MCF 10A (cell line): ENCODE results near the gene AQP5. TPM values are rescaled to one million over a fixed set of nuclear protein-coding genes. Genes with fewer than 3 reads are reported as not detected.

Source experiments
- BruUV-seq: library from RNA; stranded (reverse); fragments of 400-500 nt; replicated peaks from 2 replicates; lab custom pipeline; 2021; lab: Mats Ljungman, UMichigan
- CTCF ChIA-PET: fragments of 300-600 bp; sonication (Branson Sonifier 250); formaldehyde crosslinking; extraction: SDS; loops from one replicate; lab custom pipeline; 2021; ENCODE audit warnings: antibody characterized with exemption, inconsistent platforms; lab: Yijun Ruan, JAX
- POLR2A ChIA-PET: fragments of 300-600, 350-650 bp; sonication (Branson Sonifier 250); formaldehyde crosslinking; extraction: SDS; loops from one replicate; lab custom pipeline; 2020; ENCODE audit warnings: antibody characterized with exemption, inconsistent platforms; lab: Yijun Ruan, JAX
- DNase-seq: peaks from one replicate; pipeline ENCODE4 v3.0.0-alpha.2; 2018; ENCODE audit not compliant: unreplicated experiment
- H3K27ac Mint-ChIP-seq: one replicate; pipeline ENCODE4 v1.8.0; 2022; ENCODE audit warnings: mild to moderate bottlenecking, low read depth, mixed read lengths; ENCODE audit not compliant: unreplicated experiment
- H3K27me3 Mint-ChIP-seq: one replicate; pipeline ENCODE4 v1.8.0; 2022; ENCODE audit warnings: mixed read lengths; ENCODE audit not compliant: insufficient read depth, unreplicated experiment
- H3K36me3 Mint-ChIP-seq: one replicate; pipeline ENCODE4 v1.8.0; 2022; ENCODE audit warnings: mild to moderate bottlenecking, moderate library complexity, mixed read lengths; ENCODE audit not compliant: insufficient read depth, unreplicated experiment
- H3K4me1 Mint-ChIP-seq: one replicate; pipeline ENCODE4 v1.8.0; 2022; ENCODE audit warnings: mixed read lengths; ENCODE audit not compliant: insufficient read depth, unreplicated experiment
- H3K4me3 Mint-ChIP-seq: one replicate; pipeline ENCODE4 v1.8.0; 2022; ENCODE audit warnings: mild to moderate bottlenecking, moderate library complexity, mixed read lengths; ENCODE audit not compliant: unreplicated experiment
- H3K9me3 Mint-ChIP-seq: one replicate; pipeline ENCODE4 v1.8.0; 2022; ENCODE audit warnings: mixed read lengths; ENCODE audit not compliant: unreplicated experiment
- intact Hi-C: fragments of 100-400 bp; cut with micrococcal nuclease; formaldehyde crosslinking; loops from 2 replicates; pipeline ENCODE4 v1.14.1; 2022
- total RNA-seq: library from RNA; stranded (reverse); gene quantifications from 2 replicates; pipeline ENCODE4 v1.2.3, GENCODE V29; 2022
- TF ChIP-seq, protein P1 (sequence below): fragments of 200-600 bp; IDR thresholded peaks from one replicate; pipeline ENCODE4 v1.8.0; 2022; ENCODE audit warnings: antibody characterized with exemption, mild to moderate bottlenecking; ENCODE audit not compliant: unreplicated experiment

The AQP5 gene
- total RNA-seq, 1 experiment from 2014 or later: not detected

DNA sequence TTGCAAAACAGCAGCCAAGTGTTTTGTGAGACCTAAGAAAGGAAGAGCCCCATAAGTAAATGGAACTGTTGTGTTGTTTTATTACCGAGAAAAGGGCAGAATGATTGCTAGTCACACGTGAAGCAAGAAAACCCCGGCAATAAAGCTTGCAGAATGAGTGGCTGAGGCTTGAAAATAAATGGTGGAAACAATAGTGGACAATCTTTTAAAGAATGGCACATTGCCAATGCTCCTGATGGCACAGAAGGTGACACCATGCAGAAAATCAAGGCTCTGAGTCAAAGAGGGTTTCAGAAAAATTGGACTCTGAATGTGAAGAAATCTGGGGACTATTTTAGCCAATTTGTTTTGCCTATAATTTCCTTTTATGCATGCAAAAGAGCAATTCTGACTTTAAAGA lies 15.2 kb upstream of the AQP5 start:
- no peak overlapping the region for H3K4me3 Mint-ChIP-seq
- H3K36me3 Mint-ChIP-seq: peaks cover 6% of the 10 kb centered on the region
- H3K27ac Mint-ChIP-seq: no peak overlapping the region
- BruUV-seq: no TSS peak
- H3K27me3 Mint-ChIP-seq: no peaks in the 10 kb centered on the region
- TF ChIP-seq, protein P1, sequence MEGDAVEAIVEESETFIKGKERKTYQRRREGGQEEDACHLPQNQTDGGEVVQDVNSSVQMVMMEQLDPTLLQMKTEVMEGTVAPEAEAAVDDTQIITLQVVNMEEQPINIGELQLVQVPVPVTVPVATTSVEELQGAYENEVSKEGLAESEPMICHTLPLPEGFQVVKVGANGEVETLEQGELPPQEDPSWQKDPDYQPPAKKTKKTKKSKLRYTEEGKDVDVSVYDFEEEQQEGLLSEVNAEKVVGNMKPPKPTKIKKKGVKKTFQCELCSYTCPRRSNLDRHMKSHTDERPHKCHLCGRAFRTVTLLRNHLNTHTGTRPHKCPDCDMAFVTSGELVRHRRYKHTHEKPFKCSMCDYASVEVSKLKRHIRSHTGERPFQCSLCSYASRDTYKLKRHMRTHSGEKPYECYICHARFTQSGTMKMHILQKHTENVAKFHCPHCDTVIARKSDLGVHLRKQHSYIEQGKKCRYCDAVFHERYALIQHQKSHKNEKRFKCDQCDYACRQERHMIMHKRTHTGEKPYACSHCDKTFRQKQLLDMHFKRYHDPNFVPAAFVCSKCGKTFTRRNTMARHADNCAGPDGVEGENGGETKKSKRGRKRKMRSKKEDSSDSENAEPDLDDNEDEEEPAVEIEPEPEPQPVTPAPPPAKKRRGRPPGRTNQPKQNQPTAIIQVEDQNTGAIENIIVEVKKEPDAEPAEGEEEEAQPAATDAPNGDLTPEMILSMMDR: no peak
- DNase-seq: no peak
- intact Hi-C loops: no loop called here
- H3K4me1 Mint-ChIP-seq: peaks cover 19% of the 10 kb centered on the region
- CTCF ChIA-PET: interaction anchor here (0.6 to 4.2 kb wide), 23 partner anchors 8 to 1302 kb away, joined by 3 to 26 read pairs (median 3); no protein-coding TSS in a partner anchor
- POLR2A ChIA-PET: interaction anchor here (0.7 to 1.1 kb wide), 2 partner anchors 66 to 79 kb away, joined by 3 to 4 read pairs; no protein-coding TSS in a partner anchor
- no peaks in the 10 kb centered on the region for H3K9me3 Mint-ChIP-seq

DNA sequence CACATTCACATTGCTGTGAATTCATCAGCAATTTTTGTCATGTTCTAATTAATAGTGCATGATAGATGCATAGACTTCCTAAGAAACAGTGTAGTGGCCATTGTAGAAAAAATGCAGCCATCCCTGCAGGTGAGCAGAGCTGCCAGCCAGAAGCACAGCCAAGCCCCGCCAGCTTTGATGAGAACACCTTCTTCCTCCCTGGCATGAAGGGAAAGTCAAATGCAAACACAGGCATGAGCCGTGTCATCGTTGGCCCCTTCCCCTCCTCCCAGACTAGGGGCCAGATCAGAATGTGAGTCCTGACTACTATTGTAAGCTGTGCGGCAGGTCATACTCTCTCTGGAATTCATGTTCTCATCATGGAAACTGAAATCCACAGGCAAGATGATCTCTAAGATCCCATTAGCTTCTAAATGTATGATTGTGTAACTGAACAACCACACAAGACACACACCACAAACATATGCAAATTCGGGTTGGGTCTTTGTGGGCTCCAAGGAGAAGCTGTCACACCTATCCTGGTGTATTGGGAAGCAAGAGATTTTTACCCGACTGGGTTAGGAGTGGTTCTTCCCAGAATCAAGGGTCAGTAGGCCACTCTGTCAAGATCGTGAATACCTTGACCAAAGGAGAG lies 14.0 kb upstream of the AQP5 start:
- Mint-ChIP-seq H3K27ac (no peak overlapping the region), H3K4me3 (no peak overlapping the region), H3K27me3 (no peaks in the 10 kb centered on the region), H3K4me1 (peaks cover 15% of the 10 kb centered on the region), H3K36me3 (peaks cover 6% of the 10 kb centered on the region), H3K9me3 (no peaks in the 10 kb centered on the region)
- no TSS peak for BruUV-seq
- intact Hi-C loops: no loop called here
- ChIA-PET POLR2A (interaction anchor here (1.0 kb wide), 1 partner anchor 78 kb away, joined by 3 read pairs; the partner anchor contains the start of gene RACGAP1), CTCF (interaction anchor here (0.6 to 4.2 kb wide), 10 partner anchors 11 to 606 kb away, joined by 3 to 26 read pairs (median 3); no protein-coding TSS in a partner anchor)
- TF ChIP-seq, protein P1: no peak
- no peak for DNase-seq

DNA sequence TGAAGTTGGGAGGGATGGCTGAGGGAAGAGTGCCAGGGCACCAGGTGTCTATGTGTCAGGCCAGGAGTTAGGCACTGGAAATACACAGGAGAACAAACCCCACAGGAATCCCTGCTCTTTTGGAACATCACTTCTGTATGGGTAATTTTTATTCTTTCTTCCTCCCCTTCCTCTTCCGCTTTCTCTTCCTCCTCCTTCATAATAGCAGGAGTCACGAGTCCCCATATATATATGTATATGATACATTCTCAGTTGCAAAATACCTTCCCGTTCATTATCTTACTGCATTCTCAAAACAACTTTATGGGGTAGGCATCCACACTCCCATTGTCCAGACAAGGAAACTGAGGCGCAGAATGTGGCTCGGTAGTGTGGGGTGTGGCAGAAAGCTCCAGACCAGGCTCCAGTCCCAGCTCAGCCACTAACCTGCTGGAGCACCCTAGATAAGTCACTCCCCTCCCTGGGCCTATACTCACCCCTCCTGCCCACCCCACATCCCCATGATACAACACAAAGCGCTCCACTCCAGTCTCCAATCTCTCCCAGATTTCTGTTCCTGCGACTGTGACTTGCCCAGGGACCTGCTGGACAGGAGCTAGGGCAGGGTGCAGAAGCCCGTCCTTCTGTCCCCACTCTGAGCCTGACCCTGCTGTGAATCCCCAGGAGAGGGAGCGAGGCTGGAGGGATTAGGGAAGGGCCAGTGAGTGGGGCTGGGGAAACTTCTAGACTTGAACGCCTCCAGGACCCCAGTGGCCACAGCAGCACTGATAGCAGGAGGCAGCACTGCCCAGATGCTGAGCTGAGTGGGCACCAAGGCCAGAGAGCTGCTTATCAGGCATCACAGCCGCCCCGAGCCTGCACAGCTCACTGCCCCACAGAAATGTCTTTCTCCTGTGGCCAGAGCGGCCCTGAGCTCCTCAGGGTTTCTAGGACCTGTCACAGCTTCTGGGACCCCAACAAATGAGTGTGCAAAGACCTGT lies 12.5 kb upstream of the AQP5 start:
- DNase-seq: no peak
- no peaks in the 10 kb centered on the region for H3K27me3 Mint-ChIP-seq
- H3K9me3 Mint-ChIP-seq: no peaks in the 10 kb centered on the region
- H3K36me3 Mint-ChIP-seq: peaks cover 6% of the 10 kb centered on the region
- no peak overlapping the region for H3K4me3 Mint-ChIP-seq
- intact Hi-C loops: no loop called here
- POLR2A ChIA-PET: no interaction called here
- no peak overlapping the region for H3K27ac Mint-ChIP-seq
- CTCF ChIA-PET: interaction anchor here (0.6 to 1.2 kb wide), 4 partner anchors 52 to 1956 kb away, joined by 3 to 4 read pairs (median 3); no protein-coding TSS in a partner anchor
- peaks cover 16% of the 10 kb centered on the region for H3K4me1 Mint-ChIP-seq
- TF ChIP-seq, protein P1: no peak
- BruUV-seq: no TSS peak
